IMR-90 (cell line): ENCODE results near the gene ASTN2. TPM values are rescaled to one million over a fixed set of nuclear protein-coding genes. Genes with fewer than 3 reads are reported as not detected.

Experiments
- ATAC-seq: fragments of 200-7000 bp; cut with Tn5 transposase; 2 replicates; pipeline ENCODE4 v1.9.1; 2020; ENCODE audit warnings: low read depth, mild to moderate bottlenecking, moderate library complexity
- BruUV-seq: library from RNA; stranded (reverse); fragments of 400-500 nt; replicated peaks from 2 replicates; lab custom pipeline; 2021; lab: Mats Ljungman, UMichigan
- CTCF ChIA-PET: fragments of 300-600 bp; formaldehyde crosslinking; extraction: SDS; loops from one replicate; lab custom pipeline; 2021; ENCODE audit warnings: antibody characterized with exemption; lab: Yijun Ruan, JAX
- POLR2A ChIA-PET: fragments of 300-600 bp; sonication (Branson Sonifier 250); formaldehyde crosslinking; loops from one replicate; lab custom pipeline; 2022; ENCODE audit warnings: antibody characterized with exemption; ENCODE audit not compliant: unreplicated experiment; lab: Charles Lee
- DNase-seq: peaks from one replicate; pipeline ENCODE4 v3.0.0; 2013
- H2AFZ ChIP-seq: replicated peaks from 2 replicates; pipeline ENCODE3; 2013; ENCODE audit warnings: low read length, mild to moderate bottlenecking; ENCODE audit not compliant: poor library complexity
- H2AK5ac ChIP-seq: 2 replicates; pipeline ENCODE4 v1.6.1; 2013; ENCODE audit warnings: low read depth, low read length, inconsistent platforms
- H2AK9ac ChIP-seq: replicated peaks from 2 replicates; pipeline ENCODE3; 2013; ENCODE audit warnings: mild to moderate bottlenecking, low read depth, low read length, moderate library complexity; ENCODE audit not compliant: poor library complexity
- H2BK120ac ChIP-seq: 2 replicates; pipeline ENCODE4 v1.6.1; 2013; ENCODE audit warnings: low read depth, low read length, inconsistent platforms
- H2BK15ac ChIP-seq: 3 replicates; pipeline ENCODE4 v1.6.1; 2013; ENCODE audit warnings: low read depth, low read length, inconsistent platforms
- H2BK20ac ChIP-seq: 2 replicates; pipeline ENCODE4 v1.6.1; 2013; ENCODE audit warnings: low read depth, mild to moderate bottlenecking, inconsistent platforms, low read length, moderate library complexity
- H2BK5ac ChIP-seq: 2 replicates; pipeline ENCODE4 v1.6.1; 2013; ENCODE audit warnings: mild to moderate bottlenecking, low read depth, low read length, inconsistent platforms; ENCODE audit not compliant: poor library complexity, severe bottlenecking
- H3K14ac ChIP-seq: replicated peaks from 2 replicates; pipeline ENCODE4 v1.6.1; 2013; ENCODE audit warnings: low read depth, low read length, inconsistent platforms
- H3K18ac ChIP-seq: 2 replicates; pipeline ENCODE4 v1.6.1; 2013; ENCODE audit warnings: low read depth, low read length, control low read depth
- H3K23ac ChIP-seq: 2 replicates; pipeline ENCODE4 v1.6.1; 2013; ENCODE audit warnings: low read depth, low read length, inconsistent platforms
- H3K27ac ChIP-seq: 2 replicates; pipeline ENCODE4 v1.5.1; 2013; ENCODE audit warnings: mild to moderate bottlenecking, control low read depth, low read length; ENCODE audit not compliant: insufficient read depth
- H3K27me3 ChIP-seq: 2 replicates; pipeline ENCODE4 v1.6.1; 2013; ENCODE audit warnings: low read length; ENCODE audit not compliant: control insufficient read depth, insufficient read depth
- H3K36me3 ChIP-seq: 2 replicates; pipeline ENCODE4 v1.6.1; 2013; ENCODE audit warnings: low read length, mixed read lengths; ENCODE audit not compliant: control insufficient read depth, insufficient read depth
- H3K4ac ChIP-seq: 2 replicates; pipeline ENCODE4 v1.6.1; 2013; ENCODE audit warnings: low read depth, low read length, inconsistent platforms
- H3K4me1 ChIP-seq: 2 replicates; pipeline ENCODE4 v1.6.1; 2013; ENCODE audit warnings: low read length, mixed read lengths; ENCODE audit not compliant: control insufficient read depth, insufficient read depth
- H3K4me2 ChIP-seq: 2 replicates; pipeline ENCODE4 v1.6.1; 2013; ENCODE audit warnings: low read depth, mild to moderate bottlenecking, control low read depth, low read length, moderate library complexity
- H3K4me3 ChIP-seq: 2 replicates; pipeline ENCODE4 v1.5.1; 2013; ENCODE audit warnings: low read depth, mild to moderate bottlenecking, control low read depth, low read length, moderate library complexity; ENCODE audit not compliant: insufficient read depth
- H3K56ac ChIP-seq: 2 replicates; pipeline ENCODE4 v1.6.1; 2013; ENCODE audit warnings: low read length, inconsistent platforms; ENCODE audit not compliant: insufficient read depth; ENCODE audit errors: extremely low read depth
- H3K79me1 ChIP-seq, 2 experiments: 2 replicates each; pipeline ENCODE4 v1.6.1; 2013; ENCODE audit warnings: low read length in 2 of 2, inconsistent platforms in 1 of 2, low read depth in 1 of 2
- H3K9ac ChIP-seq: 2 replicates; pipeline ENCODE4 v1.6.1; 2013; ENCODE audit warnings: low read depth, low read length, control low read depth
- H3K9me1 ChIP-seq: 2 replicates; pipeline ENCODE4 v1.6.1; 2013; ENCODE audit warnings: low read length, inconsistent platforms; ENCODE audit not compliant: insufficient read depth
- H3K9me3 ChIP-seq: 2 replicates; pipeline ENCODE4 v1.6.1; 2013; ENCODE audit warnings: low read length; ENCODE audit not compliant: control insufficient read depth, insufficient read depth
- H4K20me1 ChIP-seq: 2 replicates; pipeline ENCODE4 v1.6.1; 2013; ENCODE audit warnings: low read length, inconsistent platforms; ENCODE audit not compliant: insufficient read depth
- H4K5ac ChIP-seq: 2 replicates; pipeline ENCODE4 v1.6.1; 2013; ENCODE audit warnings: mild to moderate bottlenecking, low read depth, low read length, control low read depth
- H4K8ac ChIP-seq, 2 experiments: 2 replicates each; pipeline ENCODE4 v1.6.1; 2013; ENCODE audit warnings: low read depth in 2 of 2, low read length in 2 of 2, control low read depth in 1 of 2, inconsistent platforms in 1 of 2
- H4K91ac ChIP-seq: 2 replicates; pipeline ENCODE4 v1.6.1; 2013; ENCODE audit warnings: low read depth, low read length, inconsistent platforms; ENCODE audit not compliant: insufficient read depth
- BHLHE40 ChIP-seq: fragments of 150-350 bp; IDR thresholded peaks from 2 replicates; pipeline ENCODE4 v1.6.1; 2016; ENCODE audit warnings: mild to moderate bottlenecking, low read depth, low read length
- CEBPB ChIP-seq: IDR thresholded peaks from 2 replicates; pipeline ENCODE4 v1.6.1; 2012; ENCODE audit warnings: low read depth, low read length, improper control_type of control experiment
- CHD1 ChIP-seq: IDR thresholded peaks from 2 replicates; pipeline ENCODE4 v1.6.1; 2012; ENCODE audit warnings: low read depth, low read length, improper control_type of control experiment
- ELK1 ChIP-seq: fragments of 150-350 bp; IDR thresholded peaks from 2 replicates; pipeline ENCODE4 v1.6.1; 2016; ENCODE audit warnings: low read depth, mild to moderate bottlenecking, low read length, moderate library complexity, borderline replicate concordance
- FOS ChIP-seq: fragments of 150-350 bp; IDR thresholded peaks from 2 replicates; pipeline ENCODE4 v1.6.1; 2016; ENCODE audit warnings: low read depth, low read length
- MAFK ChIP-seq: IDR thresholded peaks from 2 replicates; pipeline ENCODE4 v1.6.1; 2012; ENCODE audit warnings: low read depth, low read length, improper control_type of control experiment
- MAZ ChIP-seq: IDR thresholded peaks from 2 replicates; pipeline ENCODE4 v1.6.1; 2012; ENCODE audit warnings: low read depth, mild to moderate bottlenecking, low read length, improper control_type of control experiment, moderate library complexity, borderline replicate concordance
- MXI1 ChIP-seq: IDR thresholded peaks from 2 replicates; pipeline ENCODE4 v1.6.1; 2012; ENCODE audit warnings: low read depth, mild to moderate bottlenecking, low read length, moderate library complexity, borderline replicate concordance
- POLR2A ChIP-seq: IDR thresholded peaks from 2 replicates; pipeline ENCODE4 v1.6.1; 2012; ENCODE audit warnings: mild to moderate bottlenecking, low read depth, low read length
- RAD21 ChIP-seq: IDR thresholded peaks from 2 replicates; pipeline ENCODE4 v1.6.1; 2012; ENCODE audit warnings: low read length, improper control_type of control experiment
- RCOR1 ChIP-seq: IDR thresholded peaks from 2 replicates; pipeline ENCODE4 v1.6.1; 2012; ENCODE audit warnings: mild to moderate bottlenecking, low read length, improper control_type of control experiment; ENCODE audit not compliant: insufficient replicate concordance
- RFX5 ChIP-seq: IDR thresholded peaks from 2 replicates; pipeline ENCODE4 v1.8.0; 2012; ENCODE audit warnings: low read depth, mild to moderate bottlenecking, low read length, moderate library complexity
- SMC3 ChIP-seq: fragments of 150-350 bp; IDR thresholded peaks from 2 replicates; pipeline ENCODE4 v1.6.1; 2016; ENCODE audit warnings: low read depth, mild to moderate bottlenecking, antibody characterized with exemption, low read length, moderate library complexity
- USF2 ChIP-seq: fragments of 150-350 bp; IDR thresholded peaks from 2 replicates; pipeline ENCODE4 v1.6.1; 2017; ENCODE audit warnings: mild to moderate bottlenecking, antibody characterized with exemption, low read length, low read depth
- WGBS, 2 experiments: methylation state at CpG; one replicate each; pipeline versions ENCODE4 v1.1.5 to v1.1.7; 2013; ENCODE audit warnings: missing lambda C conversion rate in 2 of 2; ENCODE audit not compliant: insufficient read length in 1 of 2; ENCODE audit errors: extremely low coverage in 2 of 2; 5-methylcytosine and 5-hydroxymethylcytosine counted together
- dilution Hi-C: fragments of 300-500 bp; cut with HindIII; formaldehyde crosslinking; loops from one replicate; pipeline ENCODE4 v1.14.3; 2018; ENCODE audit warnings: low sequenced_read_pairs; ENCODE audit not compliant: unreplicated experiment
- in situ Hi-C: fragments of 300-500 bp; cut with MboI; formaldehyde crosslinking; loops from 3 replicates; pipeline ENCODE4 v1.14.3; 2019; ENCODE audit warnings: low sequenced_read_pairs, inconsistent platforms, mixed read lengths
- intact Hi-C: fragments of 100-400 bp; cut with micrococcal nuclease; formaldehyde crosslinking; loops from 2 replicates; pipeline ENCODE4 v1.10.0; 2022
- polyA plus RNA-seq, 3 experiments: library from polyadenylated mRNA; depleted of rRNA; stranded (reverse); fragments of >200 nt; gene quantifications; 2 replicates each; pipeline ENCODE4 v1.2.3, GENCODE V29; 2012; ENCODE audit warnings: low replicate concordance in 1 of 3
- total RNA-seq: library from RNA; depleted of rRNA; stranded (reverse); fragments of >200 nt; gene quantifications from 2 replicates; pipeline ENCODE4 v1.2.3, GENCODE V29; 2012

Gene ASTN2
- total and polyA plus RNA-seq, 2 of the 4 experiments (the other 2 are of a cell fraction) = 3.8 to 6.8 TPM

- DNase-seq = no peak
- dilution Hi-C loops (no loop called here), intact Hi-C loops (no loop called here), in situ Hi-C loops (no loop called here)
- BruUV-seq = no TSS peak
- H4K20me1 ChIP-seq = no peaks in the 10 kb centered on the region
- no peaks in the 10 kb centered on the region; the same call in 1 of the 2 replicates for H3K9me3 ChIP-seq
- no peak overlapping the region for H3K4me3 ChIP-seq
- no peaks in the 10 kb centered on the region for H3K4me1 ChIP-seq
- no peak overlapping the region for H3K23ac ChIP-seq
- H2AFZ ChIP-seq = no peak overlapping the region
- H2AK5ac ChIP-seq = no peak overlapping the region
- H4K91ac ChIP-seq = no peak overlapping the region
- H3K14ac ChIP-seq = no peak overlapping the region
- ChIA-PET POLR2A (no interaction called here), CTCF (no interaction called here)
- no peaks in the 10 kb centered on the region for H3K27me3 ChIP-seq
- H4K5ac ChIP-seq = no peak overlapping the region
- H3K27ac ChIP-seq = no peak overlapping the region
- no peak for ATAC-seq
- H3K9ac ChIP-seq = no peak overlapping the region
- no CpG with 5 or more reads among the region's 1 CpG for WGBS, 2 experiments
- no peak overlapping the region for H3K56ac ChIP-seq
- TF ChIP-seq USF2 (no peak), MXI1 (no peak), CHD1 (no peak), FOS (no peak), RFX5 (no peak), CEBPB (no peak), RCOR1 (no peak), MAZ (no peak), BHLHE40 (no peak), RAD21 (no peak), SMC3 (no peak), MAFK (no peak), POLR2A (no peak), ELK1 (no peak)
- H2BK20ac ChIP-seq = no peak overlapping the region
- H2AK9ac ChIP-seq = no peak overlapping the region
- H2BK15ac ChIP-seq = no peak overlapping the region
- no peaks in the 10 kb centered on the region for H3K36me3 ChIP-seq
- H3K18ac ChIP-seq = no peak overlapping the region
- no peaks in the 10 kb centered on the region for H3K79me1 ChIP-seq
- H4K8ac ChIP-seq = no peak overlapping the region
- H2BK5ac ChIP-seq = no peak overlapping the region
- no peak overlapping the region for H2BK120ac ChIP-seq
- no peak overlapping the region for H3K4me2 ChIP-seq
- no peaks in the 10 kb centered on the region for H3K9me1 ChIP-seq
- no peak overlapping the region for H3K4ac ChIP-seq
These were observed 250.3 kb downstream of the ASTN2 start for GRCh38 chr9:117164512-117164911.
